OCI-LY7 (cell line): Measurements from ENCODE around the gene ST14. TPM values are rescaled to one million over a fixed set of nuclear protein-coding genes. Genes with fewer than 3 reads are reported as not detected.

Experiments used
- BruUV-seq: library from RNA; stranded (reverse); fragments of 400-500 nt; replicated peaks from 2 replicates; lab custom pipeline; 2021; lab: Mats Ljungman, UMichigan
- CTCF ChIA-PET: fragments of 300-600 bp; sonication (Branson Sonifier 250); formaldehyde crosslinking; loops from one replicate; lab custom pipeline; 2022; ENCODE audit warnings: antibody characterized with exemption; ENCODE audit not compliant: unreplicated experiment; lab: Charles Lee
- POLR2A ChIA-PET: fragments of 300-600 bp; sonication (Branson Sonifier 250); formaldehyde crosslinking; loops from one replicate; lab custom pipeline; 2022; ENCODE audit warnings: antibody characterized with exemption; lab: Charles Lee
- DNase-seq: peaks from one replicate; pipeline ENCODE4 v3.0.0-alpha.2; 2015; ENCODE audit warnings: low spot score
- H2AFZ ChIP-seq: fragments of 200-600 bp; sonication (generic), shearing (Covaris generic); 2 replicates; pipeline ENCODE4 v1.6.1; 2014; ENCODE audit warnings: mild to moderate bottlenecking, antibody characterized with exemption, low read length, moderate library complexity
- H3K27ac ChIP-seq: fragments of 200-600 bp; sonication (generic); 2 replicates; pipeline ENCODE4 v1.5.1; 2014; ENCODE audit warnings: mixed run types, low read depth, mild to moderate bottlenecking, moderate library complexity, low read length, inconsistent platforms; ENCODE audit not compliant: poor library complexity, severe bottlenecking
- H3K36me3 ChIP-seq: fragments of 200-600 bp; sonication (generic); 2 replicates; pipeline ENCODE4 v1.6.1; 2014; ENCODE audit warnings: mild to moderate bottlenecking, antibody characterized with exemption, low read length, moderate library complexity, mixed read lengths; ENCODE audit not compliant: insufficient read depth
- H3K4me1 ChIP-seq: fragments of 200-600 bp; sonication (generic); 2 replicates; pipeline ENCODE4 v1.5.1; 2014; ENCODE audit warnings: mild to moderate bottlenecking, low read length; ENCODE audit not compliant: insufficient read depth, poor library complexity, severe bottlenecking
- H3K4me2 ChIP-seq: fragments of 200-600 bp; sonication (generic); 2 replicates; pipeline ENCODE4 v1.6.1; 2014; ENCODE audit warnings: mild to moderate bottlenecking, low read length
- H3K4me3 ChIP-seq: fragments of 200-600 bp; sonication (generic); 2 replicates; pipeline ENCODE4 v1.5.1; 2014; ENCODE audit warnings: mild to moderate bottlenecking, low read depth, low read length; ENCODE audit not compliant: poor library complexity, severe bottlenecking
- H3K79me2 ChIP-seq: fragments of 200-600 bp; sonication (generic); 2 replicates; pipeline ENCODE4 v1.6.1; 2016; ENCODE audit warnings: low read depth, mild to moderate bottlenecking, low read length, moderate library complexity, mixed read lengths; ENCODE audit not compliant: insufficient read depth
- H3K9me2 ChIP-seq: fragments of 200-600 bp; sonication (generic); 2 replicates; pipeline ENCODE4 v1.6.1; 2016; ENCODE audit warnings: mild to moderate bottlenecking, low read length, mixed read lengths; ENCODE audit not compliant: insufficient read depth
- H3K9me3 ChIP-seq: fragments of 200-600 bp; sonication (generic); 2 replicates; pipeline ENCODE4 v1.6.1; 2014; ENCODE audit warnings: mild to moderate bottlenecking, mixed run types, low read length, mixed read lengths
- H4K20me1 ChIP-seq: fragments of 200-600 bp; sonication (generic); 2 replicates; pipeline ENCODE4 v1.6.1; 2014; ENCODE audit warnings: mild to moderate bottlenecking, antibody characterized with exemption, low read length, moderate library complexity, mixed read lengths; ENCODE audit not compliant: insufficient read depth
- EZH2phosphoT487 ChIP-seq: fragments of 200-600 bp; sonication (generic); IDR thresholded peaks from 2 replicates; pipeline ENCODE4 v1.6.1; 2018; ENCODE audit warnings: low read depth, borderline replicate concordance, mild to moderate bottlenecking, mixed run types, antibody characterized with exemption, low read length, moderate library complexity, mixed read lengths
- intact Hi-C: fragments of 100-400 bp; cut with micrococcal nuclease; formaldehyde crosslinking; loops from one replicate; pipeline ENCODE4 v1.10.0; 2022; ENCODE audit not compliant: unreplicated experiment
- total RNA-seq, 2 experiments: library from RNA; depleted of rRNA in 1 of 2; stranded (reverse); fragments of >200 nt in 1 of 2; shearing (Covaris generic) in 1 of 2; gene quantifications; 2 replicates each; pipeline ENCODE4 v1.2.3, GENCODE V29; 2014 to 2022
- TF ChIP-seq, protein P1 (sequence below): fragments of 200-600 bp; sonication (generic); conservative IDR thresholded peaks from 2 replicates; pipeline ENCODE4 v1.5.1; 2014; ENCODE audit warnings: mild to moderate bottlenecking, antibody characterized with exemption, low read length, moderate library complexity, mixed read lengths

Gene ST14
- total RNA-seq, 2 experiments from 2014 or later = 98.0 to 135 TPM

GRCh38 chr11:130211781-130212401 is 52.3 kb downstream of the ST14 start:
- no peak for TF ChIP-seq EZH2phosphoT487
- TF ChIP-seq, protein P1, sequence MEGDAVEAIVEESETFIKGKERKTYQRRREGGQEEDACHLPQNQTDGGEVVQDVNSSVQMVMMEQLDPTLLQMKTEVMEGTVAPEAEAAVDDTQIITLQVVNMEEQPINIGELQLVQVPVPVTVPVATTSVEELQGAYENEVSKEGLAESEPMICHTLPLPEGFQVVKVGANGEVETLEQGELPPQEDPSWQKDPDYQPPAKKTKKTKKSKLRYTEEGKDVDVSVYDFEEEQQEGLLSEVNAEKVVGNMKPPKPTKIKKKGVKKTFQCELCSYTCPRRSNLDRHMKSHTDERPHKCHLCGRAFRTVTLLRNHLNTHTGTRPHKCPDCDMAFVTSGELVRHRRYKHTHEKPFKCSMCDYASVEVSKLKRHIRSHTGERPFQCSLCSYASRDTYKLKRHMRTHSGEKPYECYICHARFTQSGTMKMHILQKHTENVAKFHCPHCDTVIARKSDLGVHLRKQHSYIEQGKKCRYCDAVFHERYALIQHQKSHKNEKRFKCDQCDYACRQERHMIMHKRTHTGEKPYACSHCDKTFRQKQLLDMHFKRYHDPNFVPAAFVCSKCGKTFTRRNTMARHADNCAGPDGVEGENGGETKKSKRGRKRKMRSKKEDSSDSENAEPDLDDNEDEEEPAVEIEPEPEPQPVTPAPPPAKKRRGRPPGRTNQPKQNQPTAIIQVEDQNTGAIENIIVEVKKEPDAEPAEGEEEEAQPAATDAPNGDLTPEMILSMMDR = no peak
- BruUV-seq = no TSS peak
- Histone ChIP-seq H3K27ac (no peak overlapping the region), H3K79me2 (no peaks in the 10 kb centered on the region), H3K36me3 (peaks cover 70% of the 10 kb centered on the region), H3K9me2 (no peaks in the 10 kb centered on the region), H4K20me1 (no peaks in the 10 kb centered on the region), H3K4me1 (peaks cover 9% of the 10 kb centered on the region), H3K4me2 (no peak overlapping the region), H2AFZ (no peak overlapping the region), H3K9me3 (no peaks in the 10 kb centered on the region), H3K4me3 (no peak overlapping the region)
- DNase-seq = no peak
- ChIA-PET CTCF (no interaction called here), POLR2A (no interaction called here)
- intact Hi-C loops = loop anchor here (2.0 to 5.0 kb wide), 3 partner anchors 100 to 651 kb away; partner anchors contain the start of gene ZBTB44

DNA sequence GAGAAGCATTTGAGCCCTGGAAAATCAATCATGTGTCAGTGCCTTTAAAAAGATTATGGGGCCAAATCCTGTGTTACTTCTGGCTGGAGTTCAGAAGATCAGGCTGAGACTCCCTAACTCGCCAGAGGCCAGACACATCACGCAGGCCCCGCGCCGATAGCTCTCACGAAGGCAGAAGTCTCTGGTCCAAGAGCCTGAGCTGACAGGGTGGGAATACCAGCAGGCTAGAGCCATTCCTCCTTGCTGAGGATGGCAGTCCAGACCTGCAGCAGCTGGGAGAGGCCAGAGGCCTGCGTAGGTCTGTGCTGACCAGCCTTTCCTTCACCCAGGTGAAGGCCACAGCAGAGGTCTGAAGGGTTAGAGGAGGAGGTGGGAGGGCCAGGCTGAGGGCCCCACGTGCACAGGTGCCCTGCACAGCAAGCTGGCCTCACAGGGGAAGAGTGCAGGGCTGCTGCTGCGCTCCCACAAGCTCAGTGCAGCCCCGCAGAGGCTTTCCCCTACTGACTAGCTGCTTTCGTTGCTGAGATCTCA is 52.9 kb downstream of the ST14 start:
- Histone ChIP-seq H3K27ac (peak overlapping the region; percentile 3), H3K4me2 (no peak overlapping the region), H3K9me2 (no peaks in the 10 kb centered on the region), H3K9me3 (no peaks in the 10 kb centered on the region), H3K4me3 (no peak overlapping the region), H3K79me2 (no peaks in the 10 kb centered on the region), H3K4me1 (peaks cover 9% of the 10 kb centered on the region), H3K36me3 (peaks cover 64% of the 10 kb centered on the region), H4K20me1 (no peaks in the 10 kb centered on the region), H2AFZ (no peak overlapping the region)
- no peak for DNase-seq
- TF ChIP-seq, protein P1 = no peak
- no peak for TF ChIP-seq EZH2phosphoT487
- BruUV-seq = no TSS peak
- CTCF ChIA-PET = interaction anchor here (0.6 to 0.8 kb wide), 2 partner anchors 156 to 358 kb away, joined by 3 to 4 read pairs; no protein-coding TSS in a partner anchor
- intact Hi-C loops = loop anchor here (2.0 to 5.0 kb wide), 3 partner anchors 100 to 650 kb away; partner anchors contain the start of gene ZBTB44
- POLR2A ChIA-PET = interaction anchor here (1.0 kb wide), 1 partner anchor 51 kb away, joined by 4 read pairs; no protein-coding TSS in a partner anchor
